IPS-11a (cell line): ENCODE results near the gene IQGAP1.
A peak's percentile ranks its signal among the peaks of the same experiment; 100 is the strongest.

ENCODE experiments used
- H3K4me3 ChIP-seq: one replicate; pipeline ENCODE4 v1.5.1; 2013; ENCODE audit warnings: low read depth, low read length, control low read depth

The IQGAP1 gene

GRCh38 chr15:90365414-90366055 lies 22.5 kb upstream of the IQGAP1 start:
- no peak overlapping the region for H3K4me3 ChIP-seq

DNA sequence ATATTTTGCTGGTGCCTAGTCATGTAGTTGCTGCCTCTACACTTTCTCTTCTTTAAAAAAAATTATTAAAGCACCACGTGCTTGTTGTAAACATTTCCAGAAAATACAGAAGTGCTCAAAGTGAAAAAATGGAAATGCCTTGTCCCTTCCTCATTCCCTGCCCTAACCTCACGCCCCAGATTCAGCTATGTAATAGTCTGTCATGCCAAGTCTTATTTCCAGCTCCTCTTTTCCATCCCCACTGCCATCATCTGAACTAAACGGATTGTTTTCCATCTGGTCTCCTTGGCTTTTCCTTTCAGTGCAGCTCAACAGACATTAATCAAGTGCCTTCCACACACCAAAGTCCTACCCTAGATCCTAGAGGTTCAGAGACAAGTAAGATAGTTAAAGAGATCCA lies 20.5 kb upstream of the IQGAP1 start:
- H3K4me3 ChIP-seq, result no peak overlapping the region

GRCh38 chr15:90375071-90375470 lies 13.0 kb upstream of the IQGAP1 start:
- H3K4me3 ChIP-seq, result no peak overlapping the region

- no peak overlapping the region for H3K4me3 ChIP-seq
Observed at GRCh38 chr15:90376789-90377188, 11.3 kb upstream of the IQGAP1 start.

- H3K4me3 ChIP-seq, result no peak overlapping the region
Observed at GRCh38 chr15:90379263-90379662, 8.8 kb upstream of the IQGAP1 start.

DNA sequence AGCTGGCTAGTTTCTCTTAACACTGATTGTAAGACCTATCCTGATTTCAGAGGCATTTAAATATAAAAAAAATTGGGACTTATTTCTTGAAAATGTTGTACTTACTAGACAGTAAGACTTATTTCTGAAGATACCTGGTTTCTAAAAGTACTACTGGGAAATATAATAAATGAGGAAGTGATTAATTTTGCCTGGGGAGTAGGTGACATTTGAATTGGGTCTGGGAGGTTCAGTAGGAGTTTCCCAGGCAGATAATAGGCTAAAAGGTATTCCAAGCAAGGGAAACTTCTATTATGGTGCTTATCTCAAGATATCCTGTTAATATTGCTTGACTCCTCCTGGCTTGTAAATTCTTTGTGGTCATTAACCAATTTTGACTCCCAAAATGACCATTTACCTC lies 6.5 kb upstream of the IQGAP1 start:
- no peak overlapping the region for H3K4me3 ChIP-seq

- no peak overlapping the region for H3K4me3 ChIP-seq
Observed at GRCh38 chr15:90382320-90382719, 5.7 kb upstream of the IQGAP1 start.

DNA sequence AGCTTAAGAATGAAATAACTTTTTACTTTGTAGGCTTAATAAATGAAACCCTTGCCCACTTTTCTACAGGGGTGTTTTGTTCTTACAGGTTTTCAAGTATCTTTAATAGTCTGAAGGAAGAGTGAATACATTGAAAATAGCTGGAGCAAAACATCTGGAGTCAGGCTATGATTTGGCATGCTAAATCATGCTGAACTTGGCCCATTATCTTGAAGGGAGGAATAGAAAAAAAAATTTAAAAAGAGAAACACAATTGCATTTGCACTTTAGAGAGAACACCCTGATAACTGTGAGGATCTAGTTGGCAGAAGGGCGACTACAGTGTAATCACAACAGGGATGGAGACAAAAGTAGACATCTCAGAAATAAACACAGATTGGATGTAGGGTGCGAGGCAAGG lies 1.8 kb upstream of the IQGAP1 start:
- no peak overlapping the region for H3K4me3 ChIP-seq

- H3K4me3 ChIP-seq, result peak overlapping the region; percentile 89
Observed at GRCh38 chr15:90388462-90389380, 679 bp downstream of the IQGAP1 start.

DNA sequence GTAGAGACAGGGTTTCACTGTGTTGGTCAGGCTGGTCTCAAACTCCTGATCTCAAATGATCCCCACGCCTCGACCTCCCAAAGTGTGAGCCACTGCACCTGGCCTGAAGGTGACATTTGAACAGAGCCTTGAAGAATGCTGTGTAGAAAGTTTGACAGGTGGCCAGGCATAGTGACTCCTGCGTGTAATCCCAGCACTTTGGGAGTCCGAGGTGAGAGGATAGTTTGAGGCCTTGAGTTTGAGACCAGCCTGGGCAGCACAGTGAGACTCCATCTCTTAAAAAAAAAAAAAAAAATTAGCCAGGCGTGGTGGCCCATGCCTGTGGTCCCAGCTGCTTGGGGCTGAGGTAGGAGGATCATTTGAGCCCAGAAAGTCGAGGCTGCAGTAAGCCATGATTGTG lies 1.5 kb downstream of the IQGAP1 start:
- peak overlapping the region; percentile 89 for H3K4me3 ChIP-seq

DNA sequence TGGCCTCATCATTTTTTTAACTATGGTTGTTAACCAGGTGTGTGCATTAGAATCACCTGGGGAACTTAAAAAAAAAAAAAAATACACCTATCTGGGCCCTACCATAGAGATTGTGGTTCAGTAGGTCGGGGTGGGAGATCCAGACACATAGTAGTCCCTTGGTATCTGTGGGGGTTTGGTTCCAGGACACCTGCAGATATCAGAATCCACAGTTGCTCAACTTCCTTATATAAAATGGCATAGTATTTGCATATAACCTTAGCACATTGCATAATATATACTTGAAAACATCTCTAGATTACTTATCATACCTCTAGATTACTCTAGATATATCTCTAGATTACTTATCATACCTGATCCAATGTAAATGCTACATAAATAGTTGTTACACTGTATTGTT lies 5.0 kb downstream of the IQGAP1 start:
- no peak overlapping the region for H3K4me3 ChIP-seq

GRCh38 chr15:90394074-90394473 lies 6.0 kb downstream of the IQGAP1 start:
- no peak overlapping the region for H3K4me3 ChIP-seq

- no peak overlapping the region for H3K4me3 ChIP-seq
Observed at GRCh38 chr15:90394748-90395442, 6.9 kb downstream of the IQGAP1 start.

GRCh38 chr15:90396321-90396720 lies 8.3 kb downstream of the IQGAP1 start:
- no peak overlapping the region for H3K4me3 ChIP-seq

- no peak overlapping the region for H3K4me3 ChIP-seq
Observed at GRCh38 chr15:90400005-90400758, 12.1 kb downstream of the IQGAP1 start.

DNA sequence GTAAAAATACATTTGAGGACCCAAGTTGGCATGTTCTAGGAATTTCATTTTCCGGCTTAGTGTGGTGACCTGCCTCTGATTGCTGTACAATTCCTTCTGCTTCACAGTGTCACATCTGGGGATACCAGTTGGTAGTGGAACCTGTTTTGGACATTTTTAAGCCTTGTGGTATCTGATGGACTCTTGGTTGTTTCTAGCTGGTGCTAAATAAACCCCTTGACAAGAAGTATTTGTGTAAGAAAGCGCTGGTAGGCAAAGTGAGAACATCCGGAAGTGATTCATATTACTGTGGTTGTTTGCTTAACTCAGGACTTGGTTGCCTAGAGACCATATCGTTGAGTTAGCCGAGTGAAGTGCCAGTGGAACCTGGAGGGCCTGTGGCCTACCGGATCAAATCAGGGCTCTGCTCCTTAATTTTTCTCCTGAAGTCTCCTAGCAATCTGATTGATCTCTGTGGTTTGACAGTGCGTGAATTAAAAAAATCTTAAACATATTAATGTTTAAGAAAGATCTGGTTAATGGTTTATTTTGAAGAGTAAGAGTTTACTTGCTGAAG lies 12.8 kb downstream of the IQGAP1 start:
- no peak overlapping the region for H3K4me3 ChIP-seq

DNA sequence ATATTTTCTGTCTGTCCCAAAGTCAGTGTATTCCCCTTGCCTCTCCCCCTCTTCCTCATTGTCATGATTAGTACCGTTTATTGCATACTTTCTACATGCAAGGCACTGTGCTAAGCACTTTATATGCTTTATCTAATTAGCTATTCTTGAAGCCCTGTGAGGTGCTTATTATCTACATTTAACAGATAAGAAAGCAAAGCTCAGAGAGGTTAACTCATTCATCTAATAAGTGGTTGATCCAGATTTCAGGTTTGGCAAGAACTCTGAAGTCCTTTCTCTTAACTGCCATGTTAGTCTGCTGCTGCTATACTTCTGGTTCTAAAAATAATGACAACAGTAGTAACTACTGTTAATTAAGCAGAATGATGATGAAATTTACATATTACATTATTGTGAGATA lies 13.5 kb downstream of the IQGAP1 start:
- no peak overlapping the region for H3K4me3 ChIP-seq

- H3K4me3 ChIP-seq, result no peak overlapping the region
Observed at GRCh38 chr15:90402223-90402622, 14.2 kb downstream of the IQGAP1 start.

DNA sequence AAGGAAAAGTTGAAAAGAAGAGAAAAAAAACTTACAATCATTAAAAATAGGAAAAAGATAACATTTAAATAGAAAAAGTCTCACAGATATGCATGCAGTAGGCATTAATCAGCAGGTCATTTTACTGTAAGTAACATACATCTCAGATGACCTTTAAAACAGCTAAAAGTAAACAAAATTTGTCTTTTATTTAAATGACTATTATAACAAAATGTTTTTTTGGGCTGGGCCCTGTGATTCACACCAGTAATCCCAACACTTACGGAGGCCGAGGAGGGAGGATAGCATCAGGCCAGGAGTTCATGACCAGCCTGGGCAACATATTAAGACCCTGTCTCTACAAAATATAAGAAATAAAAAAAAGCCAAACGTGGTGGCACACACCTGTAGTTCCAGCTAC lies 14.7 kb downstream of the IQGAP1 start:
- no peak overlapping the region for H3K4me3 ChIP-seq

DNA sequence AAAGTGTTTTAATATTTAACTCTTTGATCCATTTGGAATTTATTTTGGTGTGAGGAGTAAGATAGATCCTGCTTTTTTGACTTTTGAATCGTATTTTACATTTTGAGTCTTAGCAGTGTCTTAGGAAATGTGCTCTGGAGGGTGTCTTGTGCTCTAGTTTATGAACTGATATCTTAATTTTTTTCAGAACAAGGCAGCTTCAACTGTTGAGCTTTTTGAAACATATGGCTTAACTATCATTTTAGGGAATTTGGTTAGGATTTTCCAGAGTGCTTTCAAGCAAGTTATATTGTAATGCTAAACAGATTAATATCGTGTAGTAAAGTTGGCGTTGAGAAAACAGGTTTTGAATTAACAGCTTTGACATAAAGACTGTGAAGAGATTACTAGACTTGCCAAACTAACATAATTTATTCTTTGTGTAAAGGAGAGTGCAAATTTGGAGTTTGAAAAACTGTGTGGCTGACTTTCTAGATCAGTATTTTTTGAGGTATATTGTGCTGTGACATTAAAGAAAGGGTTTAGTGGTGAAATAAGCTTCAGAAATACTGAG lies 17.1 kb downstream of the IQGAP1 start:
- H3K4me3 ChIP-seq, result no peak overlapping the region
